B cell (primary cell): ENCODE data around the gene LILRA2. TPM values are rescaled to one million over a fixed set of nuclear protein-coding genes. Genes with fewer than 3 reads are reported as not detected.

ENCODE experiments used
- ATAC-seq: fragments of 200-7000 bp; cut with Tn5 transposase; one replicate; pipeline ENCODE4 v1.10.0; 2021; ENCODE audit warnings: low read depth, mild to moderate bottlenecking, moderate number of reproducible peaks, moderate library complexity
- CTCF ChIA-PET: fragments of 350-600 bp; sonication (Branson Sonifier 250); formaldehyde crosslinking; loops from one replicate; lab custom pipeline; 2021; ENCODE audit warnings: antibody characterized with exemption, inconsistent platforms; lab: Charles Lee
- POLR2A ChIA-PET: fragments of 350-600 bp; sonication (Branson Sonifier 250); formaldehyde crosslinking; loops from one replicate; lab custom pipeline; 2021; ENCODE audit warnings: antibody characterized with exemption; lab: Charles Lee
- DNase-seq: peaks from one replicate; pipeline ENCODE4 v3.0.0; 2013
- H2AFZ ChIP-seq: 2 replicates; pipeline ENCODE4 v1.6.1; 2012; ENCODE audit warnings: mild to moderate bottlenecking, low read depth, low read length; ENCODE audit not compliant: insufficient read depth, poor library complexity, severe bottlenecking
- H3K27ac ChIP-seq, 2 donors: 1 replicate in 1 of 2; 2 replicates in 1 of 2; pipeline ENCODE4 v1.5.1; 2012 to 2013; ENCODE audit warnings: low read length in 2 of 2, mild to moderate bottlenecking in 2 of 2, moderate library complexity in 1 of 2
- H3K27me3 ChIP-seq, 4 experiments: fragments of 200-600 bp in 1 of 4; sonication (generic) in 1 of 4; replicated peaks in 1 of 4; 1 replicate in 2 of 4; 2 replicates in 2 of 4; pipeline versions ENCODE4 v1.6.1 to v1.7.0; 2013 to 2016; ENCODE audit warnings: low read length in 3 of 4, mild to moderate bottlenecking in 2 of 4, mixed read lengths in 1 of 4, moderate library complexity in 1 of 4; ENCODE audit not compliant: insufficient read depth in 4 of 4, control insufficient read depth in 3 of 4; ENCODE audit errors: control extremely low read depth in 1 of 4
- H3K36me3 ChIP-seq, 2 experiments: replicated peaks in 1 of 2; 1 replicate in 1 of 2; 2 replicates in 1 of 2; pipeline versions ENCODE4 v1.6.1 to v1.7.1; 2013; ENCODE audit warnings: low read length in 1 of 2; ENCODE audit not compliant: insufficient read depth in 2 of 2, control insufficient read depth in 1 of 2; ENCODE audit errors: control extremely low read depth in 1 of 2, extremely low read depth in 1 of 2
- H3K4me1 ChIP-seq, 2 donors: fragments of 200-600 bp in 1 of 2; sonication (generic) in 1 of 2; 1 replicate in 1 of 2; 2 replicates in 1 of 2; pipeline versions ENCODE4 v1.5.1 to v1.6.1; 2013 to 2017; ENCODE audit warnings: low read length in 2 of 2; ENCODE audit not compliant: control insufficient read depth in 2 of 2, insufficient read depth in 2 of 2
- H3K4me2 ChIP-seq: replicated peaks from 2 replicates; pipeline ENCODE3; 2012; ENCODE audit warnings: mild to moderate bottlenecking, low read depth, low read length; ENCODE audit not compliant: poor library complexity, severe bottlenecking
- H3K4me3 ChIP-seq, 5 experiments: fragments of 200-600 bp in 1 of 5; sonication (generic) in 1 of 5; 1 replicate in 3 of 5; 2 replicates in 2 of 5; pipeline versions ENCODE4 v1.5.1 to v1.7.0; 2011 to 2016; ENCODE audit warnings: low read length in 4 of 5, mild to moderate bottlenecking in 4 of 5, low read depth in 2 of 5, control low read depth in 1 of 5, moderate library complexity in 1 of 5; ENCODE audit not compliant: insufficient read depth in 1 of 5; ENCODE audit errors: control extremely low read depth in 1 of 5, extremely low read depth in 1 of 5
- H3K79me2 ChIP-seq: fragments of 200-600 bp; sonication (generic); one replicate; pipeline ENCODE4 v1.6.0; 2016; ENCODE audit warnings: low read length; ENCODE audit not compliant: control insufficient read depth, insufficient read depth
- H3K9ac ChIP-seq: fragments of 200-600 bp; sonication (generic); 2 replicates; pipeline ENCODE4 v1.6.1; 2017; ENCODE audit warnings: mild to moderate bottlenecking, low read length, moderate library complexity
- H3K9me3 ChIP-seq, 3 donors: one replicate each; pipeline versions ENCODE4 v1.6.1 to v1.7.1; 2013; ENCODE audit warnings: low read length in 2 of 3; ENCODE audit not compliant: control insufficient read depth in 2 of 3, insufficient read depth in 1 of 3; ENCODE audit errors: control extremely low read depth in 1 of 3
- H4K20me1 ChIP-seq: 2 replicates; pipeline ENCODE4 v1.6.0; 2012; ENCODE audit warnings: mild to moderate bottlenecking, low read length; ENCODE audit not compliant: insufficient read depth, control insufficient read depth, poor library complexity, severe bottlenecking
- H3K27ac Mint-ChIP-seq: one replicate; pipeline ENCODE4 v1.8.0; 2021; ENCODE audit warnings: mixed read lengths
- H3K27me3 Mint-ChIP-seq: one replicate; pipeline ENCODE4 v1.8.0; 2021; ENCODE audit warnings: mixed read lengths
- H3K4me1 Mint-ChIP-seq: one replicate; pipeline ENCODE4 v1.8.0; 2021; ENCODE audit warnings: mixed read lengths
- H3K4me3 Mint-ChIP-seq: one replicate; pipeline ENCODE4 v1.8.0; 2021; ENCODE audit warnings: mixed read lengths
- H3K9me3 Mint-ChIP-seq: one replicate; pipeline ENCODE4 v1.8.0; 2022; ENCODE audit warnings: mixed read lengths; ENCODE audit not compliant: insufficient read depth
- EZH2 ChIP-seq: IDR thresholded peaks from 2 replicates; pipeline ENCODE4 v1.6.1; 2012; ENCODE audit warnings: borderline replicate concordance, low read depth, mild to moderate bottlenecking, moderate library complexity, low read length; ENCODE audit not compliant: insufficient read depth, poor library complexity, severe bottlenecking
- WGBS: methylation state at CpG from one replicate; pipeline ENCODE4 v1.1.5; 2013; ENCODE audit warnings: missing lambda C conversion rate; ENCODE audit not compliant: insufficient coverage; 5-methylcytosine and 5-hydroxymethylcytosine counted together
- intact Hi-C: fragments of 100-400 bp; cut with micrococcal nuclease; formaldehyde crosslinking; loops from one replicate; pipeline ENCODE4 v1.10.0; 2022
- polyA plus RNA-seq: library from polyadenylated mRNA; depleted of rRNA; stranded (reverse); fragments of >200 nt; gene quantifications from 2 replicates; pipeline ENCODE4 v1.2.3, GENCODE V29; 2012
- total RNA-seq, 2 donors: library from RNA; stranded (reverse); fragments of 120-200 nt in 1 of 2; gene quantifications; 1 replicate in 1 of 2; 2 replicates in 1 of 2; pipeline versions ENCODE4 v1.2.3 to v1.2.4, GENCODE V29; 2013 to 2022
- TF ChIP-seq, protein P1 (sequence below): fragments of 200-600 bp; IDR thresholded peaks from one replicate; pipeline ENCODE4 v1.8.0; 2022; ENCODE audit warnings: antibody characterized with exemption, mild to moderate bottlenecking

The LILRA2 gene
- total and polyA plus RNA-seq, 2 donors (not counting 1 experiment from before 2014, with no cell fraction given): 0.25 to 2.8 TPM

DNA sequence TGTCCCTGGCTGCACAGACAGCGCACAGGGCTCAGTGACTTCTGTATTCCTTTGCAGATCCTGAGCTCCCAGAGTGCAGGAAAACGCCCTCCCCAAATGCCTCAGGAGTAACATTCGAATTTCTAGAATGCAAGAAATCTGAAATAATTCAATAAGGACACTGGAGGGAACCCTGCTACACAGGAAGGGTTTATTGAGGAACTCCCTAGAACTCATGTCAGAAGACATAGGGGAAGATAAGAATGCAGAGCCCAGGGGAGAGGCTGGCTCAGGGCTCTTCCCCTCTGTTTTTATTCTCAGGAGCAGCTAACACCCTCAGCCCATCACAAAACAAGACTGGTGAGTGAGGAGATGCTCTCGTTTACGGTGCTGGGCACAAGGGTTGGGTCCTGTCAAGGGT is 26.6 kb downstream of the LILRA2 start:
- Histone ChIP-seq H3K27ac (no peak overlapping the region), H3K9me3 (peaks cover 2 to 4% (median 3%) of the 10 kb centered on the region in 3 donors), H3K27me3 (peaks cover 0 to 2% (median 1%) of the 10 kb centered on the region in 4 experiments), H3K4me3 (no peak overlapping the region), H3K9ac (no peak overlapping the region), H4K20me1 (no peaks in the 10 kb centered on the region), H2AFZ (no peak overlapping the region), H3K79me2 (no peaks in the 10 kb centered on the region), H3K36me3 (no peaks in the 10 kb centered on the region), H3K4me1 (no peaks in the 10 kb centered on the region), H3K4me2 (no peak overlapping the region)
- ChIA-PET POLR2A (no interaction called here), CTCF (no interaction called here)
- no peak for TF ChIP-seq EZH2
- TF ChIP-seq, protein P1, sequence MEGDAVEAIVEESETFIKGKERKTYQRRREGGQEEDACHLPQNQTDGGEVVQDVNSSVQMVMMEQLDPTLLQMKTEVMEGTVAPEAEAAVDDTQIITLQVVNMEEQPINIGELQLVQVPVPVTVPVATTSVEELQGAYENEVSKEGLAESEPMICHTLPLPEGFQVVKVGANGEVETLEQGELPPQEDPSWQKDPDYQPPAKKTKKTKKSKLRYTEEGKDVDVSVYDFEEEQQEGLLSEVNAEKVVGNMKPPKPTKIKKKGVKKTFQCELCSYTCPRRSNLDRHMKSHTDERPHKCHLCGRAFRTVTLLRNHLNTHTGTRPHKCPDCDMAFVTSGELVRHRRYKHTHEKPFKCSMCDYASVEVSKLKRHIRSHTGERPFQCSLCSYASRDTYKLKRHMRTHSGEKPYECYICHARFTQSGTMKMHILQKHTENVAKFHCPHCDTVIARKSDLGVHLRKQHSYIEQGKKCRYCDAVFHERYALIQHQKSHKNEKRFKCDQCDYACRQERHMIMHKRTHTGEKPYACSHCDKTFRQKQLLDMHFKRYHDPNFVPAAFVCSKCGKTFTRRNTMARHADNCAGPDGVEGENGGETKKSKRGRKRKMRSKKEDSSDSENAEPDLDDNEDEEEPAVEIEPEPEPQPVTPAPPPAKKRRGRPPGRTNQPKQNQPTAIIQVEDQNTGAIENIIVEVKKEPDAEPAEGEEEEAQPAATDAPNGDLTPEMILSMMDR: no peak
- intact Hi-C loops: no loop called here
- WGBS: 100% methylated on average over 2 of the region's 5 CpGs
- Mint-ChIP-seq H3K27ac (no peak overlapping the region), H3K4me1 (no peaks in the 10 kb centered on the region), H3K27me3 (peaks cover 13% of the 10 kb centered on the region), H3K9me3 (peaks cover 3% of the 10 kb centered on the region), H3K4me3 (no peak overlapping the region)
- no peak for ATAC-seq
- DNase-seq: no peak

DNA sequence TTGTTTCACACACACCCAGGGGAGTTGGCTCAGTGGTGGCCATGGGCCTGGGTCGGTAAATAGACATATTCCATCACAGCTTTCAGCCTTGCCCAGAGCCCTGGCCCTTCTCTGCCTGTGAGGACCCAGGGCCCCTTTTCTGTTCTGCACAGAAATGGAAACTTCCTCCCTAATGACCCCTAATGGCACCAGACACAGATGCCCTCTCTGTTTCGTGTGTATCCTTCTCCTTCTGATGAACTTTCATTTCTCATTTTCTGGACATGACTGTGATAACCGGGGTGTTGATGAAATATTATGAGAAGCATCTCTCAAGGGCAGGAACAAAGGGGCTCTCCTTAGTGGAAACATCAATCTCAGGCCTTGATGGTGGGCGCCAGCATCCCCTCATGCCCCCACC is 32.6 kb downstream of the LILRA2 start:
- Histone ChIP-seq H3K36me3 (no peaks in the 10 kb centered on the region), H3K4me1 (peaks cover 20 to 24% of the 10 kb centered on the region in 2 donors), H3K27me3 (no peaks in the 10 kb centered on the region), H3K4me2 (peak overlapping the region; percentile 49), H3K27ac (no peak overlapping the region), H2AFZ (no peak overlapping the region), H3K4me3 (no peak overlapping the region), H4K20me1 (no peaks in the 10 kb centered on the region), H3K79me2 (no peaks in the 10 kb centered on the region), H3K9me3 (peaks cover 0 to 4% (median 2%) of the 10 kb centered on the region in 3 donors), H3K9ac (no peak overlapping the region)
- Mint-ChIP-seq H3K27ac (peak overlapping the region; percentile 21), H3K9me3 (peaks cover 4% of the 10 kb centered on the region), H3K27me3 (peaks cover 6% of the 10 kb centered on the region), H3K4me3 (peak overlapping the region; percentile 52), H3K4me1 (peaks cover 26% of the 10 kb centered on the region)
- no peak for TF ChIP-seq EZH2
- TF ChIP-seq, protein P1: no peak
- ATAC-seq: no peak
- ChIA-PET CTCF (no interaction called here), POLR2A (no interaction called here)
- WGBS: no CpG with 5 or more reads among the region's 4 CpGs
- intact Hi-C loops: no loop called here
- peak; percentile 44 for DNase-seq
